Keratinocyte (primary cell): ENCODE results near the gene COG5.

Source experiments
- CTCF ChIP-seq, 3 experiments: IDR thresholded peaks in 1 of 3; conservative IDR thresholded peaks in 1 of 3; optimal IDR thresholded peaks in 1 of 3; 2 replicates in 2 of 3; 3 replicates in 1 of 3; pipeline versions ENCODE3 to v1.5.1; 2011; ENCODE audit warnings: low read length in 3 of 3, mild to moderate bottlenecking in 3 of 3, moderate library complexity in 2 of 3, control low read depth in 1 of 3, inconsistent platforms in 1 of 3; ENCODE audit not compliant: insufficient read depth in 2 of 3; ENCODE audit errors: extremely low read depth in 1 of 3
- EZH2 ChIP-seq: IDR thresholded peaks from one replicate; pipeline ENCODE4 v1.6.1; 2012; ENCODE audit warnings: inconsistent platforms, mild to moderate bottlenecking, low read length, moderate library complexity

- no peak for TF ChIP-seq CTCF (optimal IDR thresholded peaks at IDR 0.05 in 1 of 3, IDR thresholded peaks at IDR 0.05 in 1 of 3, conservative IDR thresholded peaks at IDR 0.05 in 1 of 3; ENCODE audit: extremely low read depth in 1 of 3, insufficient read depth in 2 of 3, low read length in 3 of 3)
- TF ChIP-seq EZH2: no peak
These were observed 242.1 kb downstream of the COG5 start for GRCh38 chr7:107321611-107322010.
